ENCODE measurements around the gene NUCKS1. TPM values are rescaled to one million over a fixed set of nuclear protein-coding genes. Genes with fewer than 3 reads are reported as not detected.

NUCKS1 gene
- total and polyA plus RNA-seq, 8 donors = 115 to 481 (median 371) TPM

DNA sequence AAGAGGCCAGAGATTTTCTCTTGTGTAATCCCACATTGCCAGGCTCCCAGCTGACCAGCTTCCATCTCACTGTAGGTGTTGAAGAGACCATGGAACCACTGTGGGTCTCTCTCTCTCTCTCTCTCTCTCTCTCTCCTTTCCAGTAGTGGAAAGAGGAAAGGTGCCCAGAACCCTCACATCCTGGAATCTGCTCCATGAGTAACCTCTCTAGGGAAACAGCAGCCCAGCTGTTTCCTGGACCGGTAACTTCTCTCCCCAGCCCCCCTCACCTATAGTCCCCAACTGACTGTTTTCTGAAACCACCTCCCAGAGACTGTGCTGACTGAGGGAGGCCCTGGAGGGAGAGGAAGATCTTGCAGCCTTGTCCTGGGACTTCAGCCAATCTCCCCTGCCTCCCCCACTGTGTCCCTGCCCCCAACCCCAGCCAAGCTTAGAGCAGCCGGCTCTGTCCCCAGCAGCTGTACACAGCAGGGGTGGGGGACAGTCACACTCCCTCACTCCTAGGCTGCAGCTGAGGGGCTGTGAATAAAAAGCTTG lies 49.0 kb downstream of the NUCKS1 start:
- TF ChIP-seq, protein P1, sequence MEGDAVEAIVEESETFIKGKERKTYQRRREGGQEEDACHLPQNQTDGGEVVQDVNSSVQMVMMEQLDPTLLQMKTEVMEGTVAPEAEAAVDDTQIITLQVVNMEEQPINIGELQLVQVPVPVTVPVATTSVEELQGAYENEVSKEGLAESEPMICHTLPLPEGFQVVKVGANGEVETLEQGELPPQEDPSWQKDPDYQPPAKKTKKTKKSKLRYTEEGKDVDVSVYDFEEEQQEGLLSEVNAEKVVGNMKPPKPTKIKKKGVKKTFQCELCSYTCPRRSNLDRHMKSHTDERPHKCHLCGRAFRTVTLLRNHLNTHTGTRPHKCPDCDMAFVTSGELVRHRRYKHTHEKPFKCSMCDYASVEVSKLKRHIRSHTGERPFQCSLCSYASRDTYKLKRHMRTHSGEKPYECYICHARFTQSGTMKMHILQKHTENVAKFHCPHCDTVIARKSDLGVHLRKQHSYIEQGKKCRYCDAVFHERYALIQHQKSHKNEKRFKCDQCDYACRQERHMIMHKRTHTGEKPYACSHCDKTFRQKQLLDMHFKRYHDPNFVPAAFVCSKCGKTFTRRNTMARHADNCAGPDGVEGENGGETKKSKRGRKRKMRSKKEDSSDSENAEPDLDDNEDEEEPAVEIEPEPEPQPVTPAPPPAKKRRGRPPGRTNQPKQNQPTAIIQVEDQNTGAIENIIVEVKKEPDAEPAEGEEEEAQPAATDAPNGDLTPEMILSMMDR (IDR thresholded peaks at IDR 0.05) = no peak
- ATAC-seq (peak; percentile 38), DNase-seq (peak in 2 of 4 donors; percentile 65 to 86)
- no peaks in the 10 kb centered on the region for H3K9me3 ChIP-seq
- intact Hi-C loops (cut with DNase I) = no loop called here
- H3K36me3 ChIP-seq = peaks cover 0 to 11% of the 10 kb centered on the region in 2 donors
- no peak overlapping the region for H3K27ac ChIP-seq
- H3K4me3 ChIP-seq = no peak overlapping the region
- peaks cover 0 to 9% of the 10 kb centered on the region in 2 donors for H3K4me1 ChIP-seq
- H3K27me3 ChIP-seq = peaks cover 0 to 8% of the 10 kb centered on the region in 2 donors

DNA sequence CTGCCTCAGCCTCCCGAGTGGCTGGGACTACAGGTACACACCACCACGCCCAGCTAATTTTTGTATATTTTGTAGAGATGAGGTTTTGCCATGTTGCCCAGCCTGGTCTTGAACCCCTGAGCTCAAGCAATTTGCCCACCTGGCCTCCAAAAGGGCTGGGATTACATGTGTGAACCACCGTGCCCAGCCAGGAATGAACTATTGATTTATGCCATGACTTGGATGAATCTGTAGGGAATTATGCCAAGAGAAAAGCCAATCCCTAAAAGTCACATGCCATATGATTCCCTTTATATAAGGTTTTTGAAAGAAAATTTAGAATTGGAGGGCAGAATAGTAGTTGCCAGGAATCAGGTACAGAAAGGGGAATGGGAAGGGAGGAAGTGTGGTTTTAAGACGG lies 50.6 kb downstream of the NUCKS1 start:
- Histone ChIP-seq H3K4me1 (no peaks in the 10 kb centered on the region), H3K4me3 (no peak overlapping the region), H3K9me3 (no peaks in the 10 kb centered on the region), H3K27me3 (peaks cover 0 to 8% of the 10 kb centered on the region in 2 donors), H3K36me3 (peaks cover 0 to 11% of the 10 kb centered on the region in 2 donors), H3K27ac (no peak overlapping the region)
- DNase-seq = no peak
- no peak for ATAC-seq
- intact Hi-C loops (cut with DNase I) = no loop called here
- TF ChIP-seq, protein P1 (IDR thresholded peaks at IDR 0.05) = no peak

GRCh38 chr1:205698921-205699320 lies 51.1 kb downstream of the NUCKS1 start:
- Histone ChIP-seq H3K9me3 (no peaks in the 10 kb centered on the region), H3K4me3 (no peak overlapping the region), H3K27ac (no peak overlapping the region), H3K36me3 (peaks cover 0 to 8% of the 10 kb centered on the region in 2 donors), H3K27me3 (peaks cover 0 to 8% of the 10 kb centered on the region in 2 donors), H3K4me1 (no peaks in the 10 kb centered on the region)
- DNase-seq (no peak), ATAC-seq (no peak)
- intact Hi-C loops (cut with DNase I) = no loop called here
- TF ChIP-seq, protein P1 (IDR thresholded peaks at IDR 0.05) = no peak

- no peak overlapping the region for H3K27ac ChIP-seq
- no peaks in the 10 kb centered on the region for H3K9me3 ChIP-seq
- H3K27me3 ChIP-seq = peaks cover 0 to 8% of the 10 kb centered on the region in 2 donors
- no peaks in the 10 kb centered on the region for H3K36me3 ChIP-seq
- intact Hi-C loops (cut with DNase I) = no loop called here
- no peaks in the 10 kb centered on the region for H3K4me1 ChIP-seq
- no peak for ATAC-seq
- H3K4me3 ChIP-seq = no peak overlapping the region
- no peak for DNase-seq
- TF ChIP-seq, protein P1 (IDR thresholded peaks at IDR 0.05) = no peak
These were observed 56.5 kb downstream of the NUCKS1 start for GRCh38 chr1:205693421-205693991.

GRCh38 chr1:205692423-205692822 lies 57.6 kb downstream of the NUCKS1 start:
- intact Hi-C loops (cut with DNase I) = no loop called here
- TF ChIP-seq, protein P1 (IDR thresholded peaks at IDR 0.05) = no peak

More at GRCh38 chr1:205692423-205692822, 57.6 kb downstream of the NUCKS1 start:
- DNase-seq (no peak), ATAC-seq (no peak)
- Histone ChIP-seq H3K27ac (no peak overlapping the region), H3K36me3 (no peaks in the 10 kb centered on the region), H3K4me3 (no peak overlapping the region), H3K9me3 (no peaks in the 10 kb centered on the region), H3K4me1 (no peaks in the 10 kb centered on the region), H3K27me3 (peaks cover 0 to 8% of the 10 kb centered on the region in 2 donors)

Measured in left lung (tissue), 10 donors.